Measurements from ENCODE around the gene REC114.

The REC114 gene

DNA sequence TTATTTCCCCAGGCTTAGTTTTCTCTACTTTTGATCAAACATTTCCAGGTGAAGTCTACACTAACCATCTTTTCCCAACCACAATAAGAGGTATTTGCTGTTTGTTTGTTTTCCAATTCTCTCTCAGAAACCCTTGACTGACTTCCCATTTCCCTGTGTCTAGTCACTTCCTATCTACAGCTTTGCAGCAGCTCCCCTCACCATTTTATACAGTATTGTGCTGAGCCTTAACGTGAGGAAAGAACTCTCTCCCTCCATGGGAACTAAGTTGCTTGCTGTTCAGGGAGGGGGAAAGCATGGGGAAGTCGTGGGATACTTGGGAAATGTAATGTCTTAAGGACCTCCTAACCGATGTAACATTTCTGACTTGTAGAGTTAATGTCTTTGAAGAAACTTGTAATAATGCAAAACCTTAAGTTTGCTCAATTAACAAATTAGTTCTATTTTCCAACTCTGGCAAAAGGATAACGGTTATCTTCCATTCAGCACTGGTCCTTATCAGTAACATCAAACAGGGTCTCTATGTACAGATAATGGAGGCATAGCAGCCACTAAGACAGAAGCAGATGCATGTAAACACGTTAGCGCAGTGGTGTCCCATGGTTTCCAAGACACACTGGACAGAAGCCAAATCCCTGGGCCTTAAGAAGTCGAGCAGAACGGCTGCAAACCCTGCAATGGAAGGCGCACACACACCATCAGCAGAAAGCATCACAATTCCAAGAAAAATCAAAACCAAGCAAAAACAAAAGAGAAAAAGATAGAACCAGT, 150.5 kb downstream of the REC114 start:
- 89 to 97% methylated on average over 4 of the region's 9 CpGs for WGBS, 2 experiments (ENCODE audit: insufficient coverage in 2 of 2)
- Histone ChIP-seq H3K36me3 (ENCODE audit: control insufficient read depth, insufficient read depth, low read length) (peaks cover 44% of the 10 kb centered on the region), H3K4me1 (ENCODE audit: control insufficient read depth, insufficient read depth, low read length, poor library complexity, severe bottlenecking) (peaks cover 29% of the 10 kb centered on the region), H3K27ac (ENCODE audit: low read depth, low read length, severe bottlenecking) (peak overlapping the region; percentile 64), H3K9me3 (ENCODE audit: control insufficient read depth, low read length) (no peaks in the 10 kb centered on the region), H3K4me3 (ENCODE audit: extremely low read depth, insufficient read depth, low read length, poor library complexity, severe bottlenecking) (no peak overlapping the region)

DNA sequence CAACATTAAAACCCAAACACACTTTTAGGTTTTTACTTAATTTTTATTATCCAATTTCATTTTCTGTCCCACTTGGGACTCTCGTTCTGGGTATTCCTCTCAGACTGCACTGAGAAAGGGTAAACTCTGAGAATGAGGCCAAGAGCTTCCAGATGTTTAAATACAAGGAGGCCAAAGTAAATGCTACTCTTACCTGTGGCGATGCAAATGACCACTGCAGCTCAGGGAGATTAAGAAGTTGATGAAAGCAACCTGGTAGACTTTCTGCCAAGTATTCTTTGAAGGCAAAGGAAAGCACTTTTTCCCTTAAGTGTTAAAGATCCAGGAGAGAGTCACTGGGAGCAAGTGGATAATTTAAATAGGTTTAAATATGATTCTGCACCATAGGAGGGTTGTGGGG, 151.1 kb downstream of the REC114 start:
- peaks cover 38% of the 10 kb centered on the region for H3K36me3 ChIP-seq (ENCODE audit: control insufficient read depth, insufficient read depth, low read length)
- H3K4me3 ChIP-seq (ENCODE audit: extremely low read depth, insufficient read depth, low read length, poor library complexity, severe bottlenecking): no peak overlapping the region
- no peaks in the 10 kb centered on the region for H3K9me3 ChIP-seq (ENCODE audit: control insufficient read depth, low read length)
- whole genome bisulfite sequencing, 2 experiments (ENCODE audit: insufficient coverage in 2 of 2): 92 to 100% methylated on average over 1 to 2 of the region's 2 CpGs
- H3K27ac ChIP-seq (ENCODE audit: low read depth, low read length, severe bottlenecking): peak overlapping the region; percentile 64
- peaks cover 35% of the 10 kb centered on the region for H3K4me1 ChIP-seq (ENCODE audit: control insufficient read depth, insufficient read depth, low read length, poor library complexity, severe bottlenecking)

- H3K4me1 ChIP-seq (ENCODE audit: control insufficient read depth, insufficient read depth, low read length, poor library complexity, severe bottlenecking): peaks cover 51% of the 10 kb centered on the region
- H3K36me3 ChIP-seq (ENCODE audit: control insufficient read depth, insufficient read depth, low read length): peaks cover 19% of the 10 kb centered on the region
- H3K4me3 ChIP-seq (ENCODE audit: extremely low read depth, insufficient read depth, low read length, poor library complexity, severe bottlenecking): no peak overlapping the region
- WGBS, 2 experiments (ENCODE audit: insufficient coverage in 2 of 2): no CpG with 5 or more reads among the region's 1 CpG
- no peaks in the 10 kb centered on the region for H3K9me3 ChIP-seq (ENCODE audit: control insufficient read depth, low read length)
- H3K27ac ChIP-seq (ENCODE audit: low read depth, low read length, severe bottlenecking): no peak overlapping the region
These were observed 153.2 kb downstream of the REC114 start for GRCh38 chr15:73596174-73596573.

- peaks cover 60% of the 10 kb centered on the region for H3K4me1 ChIP-seq (ENCODE audit: control insufficient read depth, insufficient read depth, low read length, poor library complexity, severe bottlenecking)
- 90 to 95% methylated on average over 21 of the region's 21 CpGs for WGBS, 2 experiments (ENCODE audit: insufficient coverage in 2 of 2)
- no peak overlapping the region for H3K4me3 ChIP-seq (ENCODE audit: extremely low read depth, insufficient read depth, low read length, poor library complexity, severe bottlenecking)
- H3K9me3 ChIP-seq (ENCODE audit: control insufficient read depth, low read length): no peaks in the 10 kb centered on the region
- H3K36me3 ChIP-seq (ENCODE audit: control insufficient read depth, insufficient read depth, low read length): peaks cover 10% of the 10 kb centered on the region
- H3K27ac ChIP-seq (ENCODE audit: low read depth, low read length, severe bottlenecking): no peak overlapping the region
These were observed 154.2 kb downstream of the REC114 start for GRCh38 chr15:73597036-73597638.

GRCh38 chr15:73598530-73599160, 155.7 kb downstream of the REC114 start:
- WGBS, 2 experiments (ENCODE audit: insufficient coverage in 2 of 2): 61 to 72% methylated on average over 3 of the region's 3 CpGs
- Histone ChIP-seq H3K27ac (ENCODE audit: low read depth, low read length, severe bottlenecking) (peak overlapping the region; percentile 47), H3K4me1 (ENCODE audit: control insufficient read depth, insufficient read depth, low read length, poor library complexity, severe bottlenecking) (peaks cover 70% of the 10 kb centered on the region)

GRCh38 chr15:73599934-73600333, 157.0 kb downstream of the REC114 start:
- H3K4me3 ChIP-seq (ENCODE audit: extremely low read depth, insufficient read depth, low read length, poor library complexity, severe bottlenecking): no peak overlapping the region
- peaks cover 69% of the 10 kb centered on the region for H3K4me1 ChIP-seq (ENCODE audit: control insufficient read depth, insufficient read depth, low read length, poor library complexity, severe bottlenecking)
- WGBS, 2 experiments (ENCODE audit: insufficient coverage in 2 of 2): no CpG with 5 or more reads among the region's 1 CpG
- H3K9me3 ChIP-seq (ENCODE audit: control insufficient read depth, low read length): no peaks in the 10 kb centered on the region
- H3K36me3 ChIP-seq (ENCODE audit: control insufficient read depth, insufficient read depth, low read length): peaks cover 10% of the 10 kb centered on the region
- H3K27ac ChIP-seq (ENCODE audit: low read depth, low read length, severe bottlenecking): no peak overlapping the region

More at GRCh38 chr15:73598530-73599160, 155.7 kb downstream of the REC114 start:
- H3K9me3 ChIP-seq (ENCODE audit: control insufficient read depth, low read length): no peaks in the 10 kb centered on the region
- H3K4me3 ChIP-seq (ENCODE audit: extremely low read depth, insufficient read depth, low read length, poor library complexity, severe bottlenecking): no peak overlapping the region
- H3K36me3 ChIP-seq (ENCODE audit: control insufficient read depth, insufficient read depth, low read length): peaks cover 10% of the 10 kb centered on the region

GRCh38 chr15:73600413-73601335, 157.7 kb downstream of the REC114 start:
- H3K27ac ChIP-seq (ENCODE audit: low read depth, low read length, severe bottlenecking): peak overlapping the region; percentile 71

DNA sequence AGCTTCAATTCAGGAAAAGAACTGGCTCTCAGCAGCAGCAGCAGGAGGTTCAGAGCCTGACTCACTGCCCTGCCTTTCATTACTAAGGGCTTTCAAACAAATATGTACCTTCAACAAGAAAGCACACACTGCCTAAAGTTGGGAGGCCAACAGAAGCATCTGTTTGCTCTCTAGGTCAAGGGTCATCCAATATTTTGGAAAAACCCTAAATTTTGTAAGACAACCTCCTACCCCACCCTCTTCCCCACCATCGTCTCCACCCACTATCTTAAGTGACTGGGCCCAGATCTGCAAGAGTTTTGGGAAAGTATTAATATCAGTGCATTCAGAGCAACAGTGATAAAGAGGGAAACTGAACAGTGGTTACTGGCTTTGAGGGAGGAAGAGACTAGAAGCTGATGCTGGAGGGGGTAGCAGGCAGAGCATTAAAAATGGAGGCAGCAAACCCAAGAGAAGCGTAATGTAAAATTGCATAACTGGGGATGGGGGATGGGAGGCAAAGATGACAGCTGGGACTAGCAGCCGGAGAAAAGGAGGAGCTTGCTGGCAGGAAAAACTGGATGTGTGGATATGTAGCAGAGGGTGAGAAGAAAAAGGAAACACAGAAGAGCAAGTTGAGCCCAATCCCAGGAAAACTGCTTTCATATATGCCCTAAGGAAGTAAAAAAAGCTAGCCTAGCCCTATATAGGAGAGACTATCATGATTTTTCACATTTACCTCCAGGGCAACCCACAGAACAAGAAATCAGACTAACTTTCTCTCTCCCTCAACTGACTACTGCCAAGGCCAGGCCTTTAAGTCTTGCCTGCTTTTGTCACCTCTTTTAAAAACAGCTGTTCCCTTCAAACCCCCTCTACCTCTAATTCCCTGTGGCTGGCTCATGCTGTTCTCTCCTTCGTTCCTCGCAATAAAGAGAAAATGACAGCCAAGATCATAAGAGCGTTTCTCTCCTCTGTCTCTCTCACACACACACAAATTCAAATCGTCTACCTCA, 158.8 kb downstream of the REC114 start:
- peaks cover 2% of the 10 kb centered on the region for H3K36me3 ChIP-seq (ENCODE audit: control insufficient read depth, insufficient read depth, low read length)
- no peaks in the 10 kb centered on the region for H3K9me3 ChIP-seq (ENCODE audit: control insufficient read depth, low read length)
- peaks cover 61% of the 10 kb centered on the region for H3K4me1 ChIP-seq (ENCODE audit: control insufficient read depth, insufficient read depth, low read length, poor library complexity, severe bottlenecking)
- H3K27ac ChIP-seq (ENCODE audit: low read depth, low read length, severe bottlenecking): peak overlapping the region; percentile 71
- no peak overlapping the region for H3K4me3 ChIP-seq (ENCODE audit: extremely low read depth, insufficient read depth, low read length, poor library complexity, severe bottlenecking)
- 46 to 49% methylated on average over 5 to 6 of the region's 7 CpGs for WGBS, 2 experiments (ENCODE audit: insufficient coverage in 2 of 2)

More at GRCh38 chr15:73600413-73601335, 157.7 kb downstream of the REC114 start:
- no peak overlapping the region for H3K4me3 ChIP-seq (ENCODE audit: extremely low read depth, insufficient read depth, low read length, poor library complexity, severe bottlenecking)
- no peaks in the 10 kb centered on the region for H3K9me3 ChIP-seq (ENCODE audit: control insufficient read depth, low read length)
- peaks cover 69% of the 10 kb centered on the region for H3K4me1 ChIP-seq (ENCODE audit: control insufficient read depth, insufficient read depth, low read length, poor library complexity, severe bottlenecking)
- WGBS, 2 experiments (ENCODE audit: insufficient coverage in 2 of 2): 91 to 100% methylated on average over 2 to 5 of the region's 5 CpGs
- H3K36me3 ChIP-seq (ENCODE audit: control insufficient read depth, insufficient read depth, low read length): peaks cover 10% of the 10 kb centered on the region

- H3K27ac ChIP-seq (ENCODE audit: low read depth, low read length, severe bottlenecking): peak overlapping the region; percentile 71
- H3K4me3 ChIP-seq (ENCODE audit: extremely low read depth, insufficient read depth, low read length, poor library complexity, severe bottlenecking): no peak overlapping the region
- H3K4me1 ChIP-seq (ENCODE audit: control insufficient read depth, insufficient read depth, low read length, poor library complexity, severe bottlenecking): peaks cover 56% of the 10 kb centered on the region
- no peaks in the 10 kb centered on the region for H3K36me3 ChIP-seq (ENCODE audit: control insufficient read depth, insufficient read depth, low read length)
- WGBS, 2 experiments (ENCODE audit: insufficient coverage in 2 of 2): 0% methylated on average over 1 of the region's 1 CpG; no CpG with 5 or more reads in 1 of the 2 experiments
- no peaks in the 10 kb centered on the region for H3K9me3 ChIP-seq (ENCODE audit: control insufficient read depth, low read length)
These were observed 159.5 kb downstream of the REC114 start for GRCh38 chr15:73602446-73602843.

Data from mesodermal cell (in vitro differentiated cells).